GM13976 (cell line): ENCODE data around the gene FCGR3B.
"Not testable (repeated sequence)": the region's sequence is repeated elsewhere in the genome, so short reads cannot be mapped to it uniquely, and the experiment has no call there.

ENCODE experiments used
- DNase-seq: peaks from one replicate; pipeline ENCODE4 v3.0.0; 2012; ENCODE audit warnings: low spot score
- in situ Hi-C: fragments of 300-500 bp; cut with MboI; formaldehyde crosslinking; loops from one replicate; pipeline ENCODE4 v1.12.0; 2022; ENCODE audit warnings: low sequenced_read_pairs, mixed read lengths, inconsistent platforms; ENCODE audit not compliant: unreplicated experiment

Gene FCGR3B

GRCh38 chr1:161623401-161624051 lies 7.5 kb downstream of the FCGR3B start:
- DNase-seq, in situ Hi-C loops: not testable (repeated sequence)

GRCh38 chr1:161622054-161622453 lies 8.9 kb downstream of the FCGR3B start:
- DNase-seq, in situ Hi-C loops: not testable (repeated sequence)

- in situ Hi-C loops, result not testable (repeated sequence)
Measured at GRCh38 chr1:161621181-161622000, 9.6 kb downstream of the FCGR3B start.

GRCh38 chr1:161620399-161620798 lies 10.6 kb downstream of the FCGR3B start:
- in situ Hi-C loops, result not testable (repeated sequence)

More at GRCh38 chr1:161621181-161622000, 9.6 kb downstream of the FCGR3B start:
- peak; percentile 52 for DNase-seq

GRCh38 chr1:161618517-161618916 lies 12.5 kb downstream of the FCGR3B start:
- DNase-seq, in situ Hi-C loops: not testable (repeated sequence)

More at GRCh38 chr1:161620399-161620798, 10.6 kb downstream of the FCGR3B start:
- DNase-seq, result not testable (repeated sequence)

GRCh38 chr1:161616417-161616816 lies 14.6 kb downstream of the FCGR3B start:
- in situ Hi-C loops, DNase-seq: not testable (repeated sequence)

GRCh38 chr1:161613142-161613514 lies 17.8 kb downstream of the FCGR3B start:
- in situ Hi-C loops, DNase-seq: not testable (repeated sequence)

GRCh38 chr1:161612322-161613141 lies 18.4 kb downstream of the FCGR3B start:
- peak; percentile 87 for DNase-seq
- in situ Hi-C loops, result not testable (repeated sequence)

- in situ Hi-C loops, result not testable (repeated sequence)
Measured at GRCh38 chr1:161611866-161612321, 19.1 kb downstream of the FCGR3B start.

GRCh38 chr1:161610198-161610597 lies 20.8 kb downstream of the FCGR3B start:
- DNase-seq, in situ Hi-C loops: not testable (repeated sequence)

More at GRCh38 chr1:161611866-161612321, 19.1 kb downstream of the FCGR3B start:
- peak; percentile 21 for DNase-seq

GRCh38 chr1:161606541-161607336 lies 24.2 kb downstream of the FCGR3B start:
- in situ Hi-C loops, DNase-seq: not testable (repeated sequence)

GRCh38 chr1:161605762-161606540 lies 25.0 kb downstream of the FCGR3B start:
- DNase-seq, in situ Hi-C loops: not testable (repeated sequence)

- in situ Hi-C loops, DNase-seq: not testable (repeated sequence)
Measured at GRCh38 chr1:161605024-161605423, 26.0 kb downstream of the FCGR3B start.

GRCh38 chr1:161597077-161597476 lies 33.9 kb downstream of the FCGR3B start:
- DNase-seq, in situ Hi-C loops: not testable (repeated sequence)

- DNase-seq, in situ Hi-C loops: not testable (repeated sequence)
Measured at GRCh38 chr1:161595583-161595982, 35.4 kb downstream of the FCGR3B start.

- in situ Hi-C loops, DNase-seq: not testable (repeated sequence)
Measured at GRCh38 chr1:161595173-161595572, 35.8 kb downstream of the FCGR3B start.
